ENCODE measurements around the gene TATDN3.
A peak's percentile ranks its signal among the peaks of the same experiment; 100 is the strongest.
"Not testable (repeated sequence)": the region's sequence is repeated elsewhere in the genome, so short reads cannot be mapped to it uniquely, and the experiment has no call there.

Gene TATDN3, protein sequence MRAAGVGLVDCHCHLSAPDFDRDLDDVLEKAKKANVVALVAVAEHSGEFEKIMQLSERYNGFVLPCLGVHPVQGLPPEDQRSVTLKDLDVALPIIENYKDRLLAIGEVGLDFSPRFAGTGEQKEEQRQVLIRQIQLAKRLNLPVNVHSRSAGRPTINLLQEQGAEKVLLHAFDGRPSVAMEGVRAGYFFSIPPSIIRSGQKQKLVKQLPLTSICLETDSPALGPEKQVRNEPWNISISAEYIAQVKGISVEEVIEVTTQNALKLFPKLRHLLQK

DNA sequence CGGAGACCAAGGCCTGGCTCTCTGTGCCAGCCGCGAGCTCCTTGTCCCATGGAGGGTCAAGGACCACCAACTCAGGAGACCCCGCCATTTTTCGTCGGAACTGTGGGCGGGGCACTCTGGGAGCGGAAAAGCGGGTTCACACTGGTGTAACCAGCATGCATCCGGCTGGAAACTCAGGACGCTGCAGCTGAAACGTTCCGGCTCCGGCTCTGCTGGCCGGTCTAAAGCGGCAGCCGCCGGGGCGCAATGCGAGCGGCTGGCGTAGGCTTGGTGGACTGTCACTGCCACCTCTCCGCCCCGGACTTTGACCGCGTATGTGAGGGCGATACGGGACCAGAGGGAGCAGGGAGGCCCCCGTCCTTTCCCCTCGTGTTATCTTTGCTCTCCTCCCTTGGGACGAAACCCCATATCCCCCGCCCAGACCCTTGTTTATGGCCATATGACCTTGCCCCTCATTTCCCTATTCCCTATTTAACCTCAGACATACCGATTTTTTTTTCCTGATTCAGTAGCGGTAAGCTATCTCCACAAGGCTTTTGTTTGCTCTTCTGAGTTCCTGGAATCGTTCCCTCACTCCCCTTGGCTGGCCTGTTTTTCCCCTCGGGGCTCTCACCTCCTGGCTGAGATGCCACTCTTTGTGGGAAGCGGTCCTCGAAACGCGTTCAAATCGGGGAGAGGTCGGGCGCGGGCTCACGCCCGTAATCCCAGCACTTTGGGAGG lies at the start of gene TATDN3, which contains the start of gene NSL1:
Gene TATDN3 (plus strand): TSS at position 219 of the 720 bp plus-strand sequence. CDS start 28 bp downstream, at position 247.
Gene NSL1 (minus strand): TSS at position 102 of the 720 bp plus-strand sequence. CDS start 14 bp downstream, at position 88.
- peak; percentile 96 for DNase-seq
- in situ Hi-C loops (cut with HindIII; ENCODE audit: low pct_ligation_motif_present, low pct_unique_long_range_greater_than_20kb, low sequenced_read_pairs) = no loop called here

DNA sequence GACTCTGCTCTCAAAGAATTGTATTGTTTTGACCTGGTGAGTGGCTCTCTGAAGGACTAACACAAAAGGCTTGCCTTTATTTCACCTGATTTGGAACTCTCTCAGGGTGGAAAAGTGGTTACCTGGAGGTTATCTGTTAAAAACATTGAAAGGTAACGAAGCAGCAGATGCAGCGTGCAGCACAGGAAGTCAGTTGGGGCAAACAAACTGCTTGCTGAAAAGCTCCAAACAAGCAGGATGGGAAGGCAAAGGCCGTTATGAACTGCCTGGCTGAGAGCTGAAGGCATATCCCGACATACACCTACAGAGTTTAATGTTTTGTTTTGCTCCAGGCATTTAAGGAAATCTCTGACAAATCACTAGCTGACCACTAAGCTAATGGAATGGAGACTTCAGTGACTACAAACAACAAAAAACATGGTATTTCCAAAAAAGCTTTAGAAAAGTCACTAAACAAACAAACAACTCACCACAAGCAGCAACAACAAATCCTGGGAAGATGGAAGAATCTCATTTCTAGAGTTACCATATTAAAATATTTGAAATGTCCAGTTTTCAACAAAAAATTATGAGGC lies 47.7 kb upstream of the TATDN3 start:
- in situ Hi-C loops (cut with HindIII; ENCODE audit: low pct_ligation_motif_present, low pct_unique_long_range_greater_than_20kb, low sequenced_read_pairs) = no loop called here
- DNase-seq = no peak

DNA sequence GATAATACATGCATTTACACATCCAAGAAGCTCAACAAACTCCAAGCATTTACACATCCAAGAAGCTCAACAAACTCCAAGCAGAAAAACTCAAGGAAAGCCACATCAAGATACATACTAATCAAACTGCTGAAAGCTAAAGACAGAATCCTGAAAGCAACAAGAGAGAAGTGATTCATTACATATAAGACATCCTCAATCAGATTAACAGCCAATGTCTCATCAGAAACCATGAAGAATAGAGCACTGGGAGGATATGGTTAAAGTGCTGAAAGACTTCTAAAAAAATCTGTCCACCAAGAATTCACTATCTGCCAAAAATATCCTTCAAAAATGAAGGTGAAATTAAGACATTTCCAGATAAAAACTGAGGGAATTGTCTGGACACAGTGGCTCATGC lies 46.4 kb upstream of the TATDN3 start:
- in situ Hi-C loops (cut with HindIII; ENCODE audit: low pct_ligation_motif_present, low pct_unique_long_range_greater_than_20kb, low sequenced_read_pairs) = no loop called here

DNA sequence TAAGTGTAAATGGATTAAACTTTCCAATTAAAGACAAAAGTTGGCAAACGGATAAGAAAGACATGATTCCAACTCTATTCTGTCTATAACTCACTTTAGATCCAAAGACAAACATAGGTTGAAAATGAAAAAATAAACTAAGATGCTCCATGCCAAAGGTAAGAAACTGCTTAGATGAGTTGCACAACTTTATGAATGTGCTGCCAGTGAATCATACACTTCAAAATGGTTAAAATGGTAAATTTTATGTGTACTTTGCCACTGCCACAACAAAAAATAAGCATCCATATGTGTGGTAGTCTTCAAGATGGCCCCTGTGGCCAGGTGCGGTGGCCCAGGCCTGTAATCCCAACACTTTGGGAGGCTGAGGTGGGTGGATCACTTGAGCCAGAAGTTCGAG lies 45.1 kb upstream of the TATDN3 start:
- DNase-seq = no peak
- in situ Hi-C loops (cut with HindIII; ENCODE audit: low pct_ligation_motif_present, low pct_unique_long_range_greater_than_20kb, low sequenced_read_pairs) = no loop called here

More for the DNA sequence above, 46.4 kb upstream of the TATDN3 start:
- no peak for DNase-seq

DNA sequence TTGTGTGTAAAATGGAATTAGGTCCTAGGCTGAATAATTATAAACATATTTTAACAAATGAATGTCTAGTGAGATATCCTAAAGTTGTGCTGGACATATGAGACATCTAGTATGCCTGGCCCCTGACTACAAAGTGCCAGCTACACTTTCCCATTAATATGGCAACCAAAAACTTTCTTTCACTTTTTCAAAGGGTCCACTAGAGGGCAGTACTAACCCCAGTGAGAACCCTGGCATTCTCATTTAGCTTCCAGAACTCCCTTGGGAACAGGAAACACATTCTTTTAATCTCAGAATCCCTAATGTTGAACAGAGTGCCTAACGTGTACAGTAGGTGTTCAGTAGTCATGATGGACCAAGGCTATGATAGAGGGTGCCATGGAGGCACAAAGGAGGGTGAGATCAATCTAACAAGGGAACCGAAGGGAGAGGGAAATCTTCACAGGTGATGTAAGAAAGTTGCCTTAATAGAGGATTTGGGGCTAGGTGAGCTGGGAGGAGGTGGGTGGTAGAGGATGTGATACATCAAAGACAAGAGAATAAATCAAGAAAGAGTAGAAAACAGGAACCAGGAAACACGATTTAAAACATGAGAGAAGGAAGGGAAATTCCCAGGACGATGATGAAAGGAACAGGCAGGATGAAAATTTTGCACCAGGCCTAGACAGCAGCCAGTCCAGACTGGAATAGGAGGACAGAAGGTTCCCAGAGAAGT lies 41.7 kb upstream of the TATDN3 start:
- peak; percentile 82 for DNase-seq
- in situ Hi-C loops (cut with HindIII; ENCODE audit: low pct_ligation_motif_present, low pct_unique_long_range_greater_than_20kb, low sequenced_read_pairs) = no loop called here

DNA sequence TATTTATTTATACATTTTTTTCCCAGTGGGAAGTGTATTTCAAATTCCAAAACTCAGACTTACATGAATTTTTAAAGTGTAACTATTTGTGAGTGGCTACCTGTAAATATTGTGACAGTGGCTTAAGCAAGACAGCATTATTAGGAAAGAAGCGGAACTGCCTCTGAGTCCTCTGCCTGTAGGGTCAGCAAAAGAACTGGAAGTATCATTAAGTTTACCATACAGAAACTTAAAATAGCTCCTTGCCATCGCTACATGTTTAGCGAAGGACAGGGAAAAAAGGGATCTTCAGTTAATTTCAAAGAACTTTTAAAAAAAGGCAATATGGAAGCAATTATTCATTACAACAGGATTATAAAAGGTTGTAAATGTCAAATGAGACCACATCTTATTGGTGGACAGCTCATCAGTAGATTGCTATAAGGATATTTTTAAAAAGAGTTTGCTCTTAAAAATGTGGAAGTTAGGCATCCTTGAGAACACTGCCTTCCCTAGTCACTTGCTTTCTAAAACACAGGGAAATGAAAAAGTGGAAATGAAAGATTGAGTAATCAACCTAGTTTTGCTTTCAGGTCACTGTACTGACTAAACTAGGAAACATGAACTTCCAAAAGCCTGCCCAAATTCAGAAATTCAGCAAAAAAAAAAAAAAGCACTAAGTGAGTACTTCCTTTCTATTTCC lies 39.3 kb upstream of the TATDN3 start:
- in situ Hi-C loops (cut with HindIII; ENCODE audit: low pct_ligation_motif_present, low pct_unique_long_range_greater_than_20kb, low sequenced_read_pairs) = no loop called here
- no peak for DNase-seq

DNA sequence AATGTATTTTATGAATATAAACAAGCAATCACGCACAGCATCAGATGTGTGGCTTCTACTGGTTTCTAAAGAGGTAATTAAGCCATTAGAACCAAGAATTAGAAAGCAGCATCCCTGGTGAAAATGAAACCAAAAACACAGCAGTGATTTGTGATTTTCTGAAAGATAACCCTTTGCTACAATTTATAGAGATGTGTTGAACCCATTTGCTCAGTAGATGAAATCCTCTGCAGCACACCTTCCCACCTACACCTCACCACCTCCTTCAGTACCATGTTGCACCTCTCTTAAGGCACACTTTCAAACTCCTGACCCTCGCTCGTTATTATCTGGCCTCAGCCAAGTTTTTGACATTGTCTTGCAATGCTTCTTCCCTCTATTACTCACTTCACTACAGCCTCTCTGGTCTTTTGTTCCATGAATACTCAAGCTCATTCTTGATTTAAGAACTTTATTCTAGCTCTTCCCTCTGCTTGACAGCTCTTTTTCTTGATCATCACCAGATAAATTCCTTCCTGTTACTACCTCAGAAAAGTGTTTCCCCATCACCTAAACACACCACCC lies 38.7 kb upstream of the TATDN3 start:
- no peak for DNase-seq
- in situ Hi-C loops (cut with HindIII; ENCODE audit: low pct_ligation_motif_present, low pct_unique_long_range_greater_than_20kb, low sequenced_read_pairs) = no loop called here

DNA sequence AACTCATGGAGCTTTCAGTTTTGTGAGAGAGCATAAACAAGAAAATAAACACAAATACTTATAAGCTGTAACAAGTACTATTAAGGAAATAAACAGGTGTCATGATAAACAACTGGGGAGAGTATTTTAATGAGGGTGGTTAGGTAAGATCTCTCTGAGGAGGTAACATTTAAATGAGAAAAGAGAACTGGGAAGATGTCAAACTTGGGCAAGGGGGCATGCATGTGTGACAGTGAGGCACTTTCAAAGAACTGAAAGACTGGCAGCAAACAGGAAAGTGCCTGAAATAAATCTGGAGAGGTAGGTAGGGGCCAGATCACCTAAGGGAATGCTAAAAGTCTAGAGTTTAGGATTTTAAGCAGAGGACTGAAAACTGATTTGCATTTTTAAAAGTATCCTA lies 37.9 kb upstream of the TATDN3 start:
- in situ Hi-C loops (cut with HindIII; ENCODE audit: low pct_ligation_motif_present, low pct_unique_long_range_greater_than_20kb, low sequenced_read_pairs) = no loop called here
- no peak for DNase-seq

DNA sequence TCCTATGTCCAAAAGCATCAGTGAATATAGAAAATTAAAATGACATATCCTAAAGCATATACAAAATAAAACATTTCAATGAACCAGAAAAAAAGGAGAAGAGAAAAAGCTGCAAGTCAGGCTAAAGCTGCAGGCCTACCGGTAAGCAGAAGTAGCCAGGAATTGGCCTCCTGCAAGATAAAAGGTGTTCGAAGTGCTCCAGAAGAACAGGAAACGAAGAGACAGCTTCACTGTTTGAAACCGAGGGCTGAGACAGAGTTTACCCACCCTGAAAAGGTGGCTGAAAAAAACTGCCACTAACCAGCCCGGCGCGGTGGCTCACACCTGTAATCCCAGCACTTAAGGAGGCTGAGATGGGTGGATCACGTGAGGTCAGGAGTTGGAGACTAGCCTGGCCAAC lies 37.5 kb upstream of the TATDN3 start:
- in situ Hi-C loops (cut with HindIII; ENCODE audit: low pct_ligation_motif_present, low pct_unique_long_range_greater_than_20kb, low sequenced_read_pairs) = no loop called here
- no peak for DNase-seq

DNA sequence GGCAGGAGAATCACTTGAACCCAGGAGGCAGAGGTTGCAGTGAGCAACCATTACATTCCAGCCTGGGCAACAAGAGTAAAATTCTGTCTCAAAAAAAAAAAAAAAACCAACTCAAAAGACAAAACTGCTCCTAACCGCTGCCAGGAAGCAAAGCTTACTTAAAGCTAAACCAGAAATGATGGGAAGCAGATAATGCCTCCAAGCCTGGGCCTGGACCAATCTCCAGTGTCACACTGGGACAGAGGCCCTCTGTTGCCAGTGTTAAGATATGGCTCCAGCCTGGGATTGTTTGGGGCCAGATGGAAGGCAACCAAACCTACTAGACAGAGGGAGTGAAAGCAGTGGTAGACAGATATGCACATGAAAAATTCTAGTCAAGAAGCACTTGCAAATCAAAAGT lies 37.0 kb upstream of the TATDN3 start:
- DNase-seq = no peak
- in situ Hi-C loops (cut with HindIII; ENCODE audit: low pct_ligation_motif_present, low pct_unique_long_range_greater_than_20kb, low sequenced_read_pairs) = no loop called here

DNA sequence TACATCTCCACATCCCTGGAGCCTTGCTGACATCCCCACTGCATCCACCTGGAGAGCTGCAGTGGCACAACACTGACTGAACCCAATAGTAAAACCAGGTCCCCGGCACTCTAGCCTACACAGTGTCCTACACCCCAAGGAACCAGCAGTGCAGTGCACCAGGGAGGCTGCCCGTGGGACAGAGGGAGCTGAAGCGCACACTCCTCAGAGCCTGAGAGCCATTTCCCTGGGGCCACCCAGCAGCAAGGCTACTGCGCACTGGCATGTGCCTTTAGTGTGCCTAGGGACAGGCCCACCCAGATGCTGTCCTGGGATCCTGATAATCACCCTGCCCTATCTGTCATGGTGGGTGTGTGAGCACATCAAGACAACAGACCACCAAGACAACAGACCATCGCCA lies 32.0 kb upstream of the TATDN3 start:
- no peak for DNase-seq
- in situ Hi-C loops (cut with HindIII; ENCODE audit: low pct_ligation_motif_present, low pct_unique_long_range_greater_than_20kb, low sequenced_read_pairs) = no loop called here

DNA sequence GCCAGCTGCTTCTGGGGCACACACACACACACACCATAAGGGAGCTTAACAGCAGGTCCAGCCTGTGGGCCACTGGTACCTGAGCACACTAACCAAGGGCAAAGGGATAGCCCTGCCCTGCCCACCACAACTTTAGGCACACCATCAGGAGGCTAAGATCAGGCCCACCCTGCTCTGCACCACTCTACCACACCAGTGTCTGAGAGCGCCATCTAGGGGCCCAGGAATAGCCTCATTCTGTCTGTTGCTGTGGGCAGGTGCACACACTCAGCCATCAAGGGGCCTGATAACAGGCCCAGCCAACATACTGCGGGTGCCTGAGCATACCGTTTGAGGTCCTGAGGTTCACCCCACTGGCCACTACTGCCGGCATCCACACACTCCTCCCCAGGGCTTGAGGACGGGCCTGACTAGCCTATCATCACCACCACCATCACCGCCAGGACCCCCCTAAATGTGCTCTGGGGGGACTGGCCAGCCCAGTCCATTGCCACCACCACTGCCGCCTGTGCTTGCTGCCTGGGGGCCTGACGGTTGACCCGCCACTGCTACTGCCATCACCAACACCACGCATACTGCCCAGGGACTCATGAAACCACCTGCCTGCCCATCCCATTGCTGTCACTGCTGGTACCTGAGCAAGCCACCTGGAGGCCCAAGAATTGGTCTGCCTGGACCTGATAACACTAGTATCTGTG lies 31.4 kb upstream of the TATDN3 start:
- in situ Hi-C loops (cut with HindIII; ENCODE audit: low pct_ligation_motif_present, low pct_unique_long_range_greater_than_20kb, low sequenced_read_pairs) = no loop called here
- DNase-seq = peak; percentile 47

DNA sequence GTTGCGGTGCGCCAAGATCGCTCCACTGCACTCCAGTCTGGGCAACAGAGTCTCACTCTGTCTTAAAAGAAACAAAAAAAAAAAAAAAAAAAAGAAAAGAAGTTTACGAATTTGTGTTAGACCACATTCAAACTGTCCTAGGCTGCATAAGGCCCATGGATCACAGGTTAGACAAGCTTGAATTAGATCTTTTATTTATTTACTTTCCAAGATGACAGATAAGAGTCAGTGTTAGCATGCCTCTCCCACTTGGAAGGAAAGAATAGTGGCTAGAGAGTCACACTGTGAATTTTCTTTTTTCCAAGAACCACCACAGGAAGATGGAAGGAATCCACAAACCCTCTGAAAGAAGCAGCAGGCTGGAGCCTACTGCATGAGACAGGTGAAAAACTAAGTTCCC lies 29.5 kb upstream of the TATDN3 start:
- in situ Hi-C loops (cut with HindIII; ENCODE audit: low pct_ligation_motif_present, low pct_unique_long_range_greater_than_20kb, low sequenced_read_pairs) = no loop called here
- DNase-seq = no peak

DNA sequence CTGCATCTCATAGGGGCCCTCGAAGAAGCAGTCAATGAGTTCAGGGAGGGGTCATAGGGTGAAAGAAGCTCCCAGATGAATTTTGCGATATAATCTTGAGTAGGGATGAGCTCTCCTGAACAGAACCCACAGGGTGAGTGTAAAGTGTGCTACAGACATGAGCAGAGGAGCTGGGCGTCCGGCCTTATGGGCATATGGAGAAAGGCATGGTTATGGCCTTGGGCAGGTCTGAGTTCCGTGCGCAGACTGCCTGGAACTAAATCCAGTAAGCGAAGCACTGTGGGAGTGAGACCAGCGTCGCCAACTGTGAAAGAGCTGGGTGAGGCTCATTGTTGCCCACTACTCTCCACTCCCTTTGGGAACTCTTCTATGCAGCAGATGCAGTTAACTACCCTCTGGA lies 28.9 kb upstream of the TATDN3 start:
- in situ Hi-C loops (cut with HindIII; ENCODE audit: low pct_ligation_motif_present, low pct_unique_long_range_greater_than_20kb, low sequenced_read_pairs) = no loop called here
- DNase-seq = no peak

DNA sequence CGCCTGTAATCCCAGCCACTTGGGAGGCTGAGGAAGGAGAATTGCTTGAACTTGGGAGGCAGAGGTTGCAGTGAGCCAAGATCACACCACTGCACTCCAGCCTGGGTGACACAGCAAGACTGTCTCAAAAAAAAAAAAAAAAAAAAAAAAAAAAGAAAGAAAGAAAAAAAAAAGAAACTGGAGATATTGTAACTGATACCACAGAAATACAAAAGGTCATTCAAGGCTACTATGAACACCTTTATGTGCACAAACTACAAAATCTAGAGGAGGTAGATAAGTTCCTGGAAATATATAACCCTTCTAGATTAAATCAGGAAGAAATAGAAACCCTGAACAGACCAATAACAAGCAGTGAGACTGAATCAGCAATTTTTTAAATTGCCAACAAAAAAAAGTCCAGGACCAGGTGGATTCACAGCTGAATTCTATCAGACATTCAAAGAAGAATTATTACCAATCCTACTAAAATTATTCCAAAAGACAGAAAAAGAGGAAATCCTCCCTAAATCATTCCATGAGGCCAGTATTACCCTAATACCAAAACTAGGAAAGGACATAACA lies 26.9 kb upstream of the TATDN3 start:
- DNase-seq; in situ Hi-C loops (cut with HindIII; ENCODE audit: low pct_ligation_motif_present, low pct_unique_long_range_greater_than_20kb, low sequenced_read_pairs): not testable (repeated sequence)

DNA sequence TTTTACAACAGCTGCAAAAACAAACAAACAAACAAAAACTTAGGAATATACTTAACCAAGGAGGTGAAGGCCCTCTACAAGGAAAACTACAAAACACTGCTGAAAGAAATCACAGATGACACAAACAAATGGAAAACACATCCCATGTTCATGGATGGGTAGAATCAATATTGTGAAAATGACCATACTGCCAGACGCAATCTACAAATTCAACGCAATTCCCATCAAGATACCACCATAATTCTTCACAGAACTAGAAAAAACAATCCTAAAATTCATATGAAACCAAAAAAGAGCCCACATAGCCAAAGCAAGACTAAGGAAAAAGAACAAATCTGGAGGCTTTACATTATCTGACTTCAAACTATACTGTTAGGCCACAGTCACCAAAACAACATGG lies 24.9 kb upstream of the TATDN3 start:
- in situ Hi-C loops (cut with HindIII; ENCODE audit: low pct_ligation_motif_present, low pct_unique_long_range_greater_than_20kb, low sequenced_read_pairs); DNase-seq: not testable (repeated sequence)

DNA sequence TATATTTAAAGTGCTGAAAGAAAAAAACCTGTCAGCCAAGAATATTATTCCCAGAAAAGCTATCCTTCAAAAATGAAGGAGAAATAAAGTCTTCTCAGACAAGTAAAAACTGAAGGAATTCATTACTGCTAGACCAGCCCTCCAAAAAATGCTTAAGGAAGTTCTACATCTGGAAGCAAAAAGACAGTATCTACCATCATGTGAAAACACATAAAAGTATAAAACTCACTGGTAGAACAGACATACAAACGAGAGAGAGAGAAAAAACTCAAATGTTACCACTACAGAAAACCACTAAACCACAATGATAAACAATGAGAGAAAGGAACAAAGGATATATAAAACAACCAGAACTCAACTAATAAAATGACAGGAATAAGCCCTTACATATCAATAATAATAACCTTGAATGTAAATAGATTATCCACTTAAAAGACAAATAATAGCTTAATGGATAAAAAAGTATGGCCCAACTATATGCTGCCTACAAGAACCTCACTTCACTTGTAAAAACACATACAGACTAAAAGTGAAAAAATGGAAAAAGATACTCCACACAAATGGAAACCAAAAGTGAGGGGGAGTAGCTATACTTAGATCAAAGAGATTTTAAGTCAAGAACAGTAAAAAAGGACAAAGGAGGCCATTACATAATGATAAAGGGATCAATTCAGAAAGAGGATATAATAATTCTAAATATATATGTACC lies 22.1 kb upstream of the TATDN3 start:
- in situ Hi-C loops (cut with HindIII; ENCODE audit: low pct_ligation_motif_present, low pct_unique_long_range_greater_than_20kb, low sequenced_read_pairs) = no loop called here
- DNase-seq = no peak
